Measurements from ENCODE around the gene MYL11.
"Not testable (repeated sequence)": the region's sequence is repeated elsewhere in the genome, so short reads cannot be mapped to it uniquely, and the experiment has no call there.

The MYL11 gene

GRCh38 chr16:30371248-30371816 lies 3.3 kb upstream of the MYL11 start:
- DNase-seq, result no peak

- no peak for DNase-seq
Measured at GRCh38 chr16:30372038-30372712, 2.4 kb upstream of the MYL11 start.

GRCh38 chr16:30372725-30373124 lies 1.9 kb upstream of the MYL11 start:
- DNase-seq, result no peak

GRCh38 chr16:30375864-30376263 lies 1.3 kb downstream of the MYL11 start:
- no peak for DNase-seq

GRCh38 chr16:30376461-30376902 lies 1.9 kb downstream of the MYL11 start:
- no peak for DNase-seq

GRCh38 chr16:30377050-30377811 lies 2.6 kb downstream of the MYL11 start:
- no peak for DNase-seq

GRCh38 chr16:30377812-30378235 lies 3.2 kb downstream of the MYL11 start:
- peak; percentile 63 for DNase-seq

GRCh38 chr16:30378236-30379157 lies 3.9 kb downstream of the MYL11 start:
- DNase-seq, result peak; percentile 55

GRCh38 chr16:30379158-30379783 lies 4.7 kb downstream of the MYL11 start:
- DNase-seq, result no peak

GRCh38 chr16:30380072-30380802 lies 5.6 kb downstream of the MYL11 start:
- no peak for DNase-seq

GRCh38 chr16:30380803-30381208 lies 6.2 kb downstream of the MYL11 start:
- no peak for DNase-seq

- DNase-seq, result no peak
Measured at GRCh38 chr16:30381291-30382041, 6.9 kb downstream of the MYL11 start.

GRCh38 chr16:30382111-30382881 lies 7.7 kb downstream of the MYL11 start, which contains the start of gene SEPTIN1:
SEPTIN1 (minus strand) TSS chr16:30382561; CDS start chr16:30382542, 19 bp downstream.
- DNase-seq, result no peak

GRCh38 chr16:30383521-30383920 lies 8.9 kb downstream of the MYL11 start:
- DNase-seq, result no peak

- peak; percentile 54 for DNase-seq
Measured at GRCh38 chr16:30394592-30395154, 20.1 kb downstream of the MYL11 start.

GRCh38 chr16:30395155-30395991 lies 20.8 kb downstream of the MYL11 start, which contains the start of gene ZNF48:
ZNF48 (plus strand) TSS chr16:30395420; CDS start chr16:30395795, 375 bp downstream.
- DNase-seq, result peak; percentile 54

GRCh38 chr16:30395992-30396585 lies 21.5 kb downstream of the MYL11 start:
- DNase-seq, result no peak

- DNase-seq, result not testable (repeated sequence)
Measured at GRCh38 chr16:30396627-30397026, 22.0 kb downstream of the MYL11 start.
